Activated CD8-positive, alpha-beta memory T cell treated with anti-CD3 and anti-CD28 coated beads, Interleukin-2, amount 10 ng/mL, durations not matched to agents 7 days and 5 days (primary cell): Measurements from ENCODE around the gene CLDN4. TPM values are rescaled to one million over a fixed set of nuclear protein-coding genes. Genes with fewer than 3 reads are reported as not detected.
"Not testable (repeated sequence)": the region's sequence is repeated elsewhere in the genome, so short reads cannot be mapped to it uniquely, and the experiment has no call there.

ENCODE experiments used
- ATAC-seq: fragments of 150-1000 bp; cut with Tn5 transposase; one replicate; pipeline ENCODE4 v1.10.0; 2021; ENCODE audit warnings: moderate library complexity
- CTCF ChIA-PET: fragments of 350-600 bp; sonication (Branson Sonifier 250); formaldehyde crosslinking; loops from one replicate; lab custom pipeline; 2021; ENCODE audit warnings: antibody characterized with exemption; lab: Charles Lee
- DNase-seq: peaks from one replicate; pipeline ENCODE4 v3.0.0-alpha.2; 2020
- H3K27ac Mint-ChIP-seq: one replicate; pipeline ENCODE4 v1.8.0; 2021; ENCODE audit warnings: mild to moderate bottlenecking, mixed read lengths
- H3K27me3 Mint-ChIP-seq: one replicate; pipeline ENCODE4 v1.8.0; 2021; ENCODE audit warnings: mixed read lengths
- H3K36me3 Mint-ChIP-seq: one replicate; pipeline ENCODE4 v1.8.0; 2021; ENCODE audit warnings: mild to moderate bottlenecking, mixed read lengths
- H3K4me1 Mint-ChIP-seq: one replicate; pipeline ENCODE4 v1.8.0; 2021; ENCODE audit warnings: mixed read lengths
- H3K4me3 Mint-ChIP-seq: one replicate; pipeline ENCODE4 v1.8.0; 2021; ENCODE audit warnings: mild to moderate bottlenecking, moderate library complexity, mixed read lengths
- H3K9me3 Mint-ChIP-seq: one replicate; pipeline ENCODE4 v1.8.0; 2022; ENCODE audit warnings: low read depth, mixed read lengths
- total RNA-seq, 2 experiments: library from RNA; stranded (reverse); gene quantifications; one replicate each; pipeline ENCODE4 v1.2.3, GENCODE V29; 2021

Gene CLDN4, protein sequence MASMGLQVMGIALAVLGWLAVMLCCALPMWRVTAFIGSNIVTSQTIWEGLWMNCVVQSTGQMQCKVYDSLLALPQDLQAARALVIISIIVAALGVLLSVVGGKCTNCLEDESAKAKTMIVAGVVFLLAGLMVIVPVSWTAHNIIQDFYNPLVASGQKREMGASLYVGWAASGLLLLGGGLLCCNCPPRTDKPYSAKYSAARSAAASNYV
- total RNA-seq = under 1 TPM; 0.09 to 0.12 TPM

DNA sequence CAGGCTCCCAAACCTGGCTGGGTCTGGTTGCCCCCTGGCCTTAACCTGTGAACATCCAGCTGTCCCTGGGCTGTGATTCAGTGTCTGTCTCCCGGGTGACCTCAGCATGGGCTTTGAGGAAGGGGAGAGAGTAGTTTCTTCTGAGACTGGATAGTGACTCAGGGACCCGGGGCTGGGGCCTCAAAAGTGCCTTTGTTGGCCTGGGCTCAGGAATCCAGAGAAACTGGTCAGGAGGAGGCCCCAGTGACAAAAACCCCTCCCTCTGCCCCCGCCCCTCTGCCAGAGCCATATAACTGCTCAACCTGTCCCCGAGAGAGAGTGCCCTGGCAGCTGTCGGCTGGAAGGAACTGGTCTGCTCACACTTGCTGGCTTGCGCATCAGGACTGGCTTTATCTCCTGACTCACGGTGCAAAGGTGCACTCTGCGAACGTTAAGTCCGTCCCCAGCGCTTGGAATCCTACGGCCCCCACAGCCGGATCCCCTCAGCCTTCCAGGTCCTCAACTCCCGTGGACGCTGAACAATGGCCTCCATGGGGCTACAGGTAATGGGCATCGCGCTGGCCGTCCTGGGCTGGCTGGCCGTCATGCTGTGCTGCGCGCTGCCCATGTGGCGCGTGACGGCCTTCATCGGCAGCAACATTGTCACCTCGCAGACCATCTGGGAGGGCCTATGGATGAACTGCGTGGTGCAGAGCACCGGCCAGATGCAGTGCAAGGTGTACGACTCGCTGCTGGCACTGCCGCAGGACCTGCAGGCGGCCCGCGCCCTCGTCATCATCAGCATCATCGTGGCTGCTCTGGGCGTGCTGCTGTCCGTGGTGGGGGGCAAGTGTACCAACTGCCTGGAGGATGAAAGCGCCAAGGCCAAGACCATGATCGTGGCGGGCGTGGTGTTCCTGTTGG lies at the start of gene CLDN4:
Gene CLDN4, plus strand, starts transcription at position 316 of the 903 bp plus-strand sequence. Its CDS starts 206 bp downstream, at position 522.
- DNase-seq (no peak), ATAC-seq (no peak)
- no peak within 1 kb of the TSS for H3K27ac Mint-ChIP-seq
- H3K9me3 Mint-ChIP-seq = no peaks in the 10 kb centered on the region
- peaks cover 26% of the 10 kb centered on the region for H3K4me1 Mint-ChIP-seq
- peaks cover 19% of the 10 kb centered on the region for H3K27me3 Mint-ChIP-seq
- no peak within 1 kb of the TSS for H3K4me3 Mint-ChIP-seq
- no peaks in the 10 kb centered on the region for H3K36me3 Mint-ChIP-seq
- CTCF ChIA-PET = no interaction called here

DNA sequence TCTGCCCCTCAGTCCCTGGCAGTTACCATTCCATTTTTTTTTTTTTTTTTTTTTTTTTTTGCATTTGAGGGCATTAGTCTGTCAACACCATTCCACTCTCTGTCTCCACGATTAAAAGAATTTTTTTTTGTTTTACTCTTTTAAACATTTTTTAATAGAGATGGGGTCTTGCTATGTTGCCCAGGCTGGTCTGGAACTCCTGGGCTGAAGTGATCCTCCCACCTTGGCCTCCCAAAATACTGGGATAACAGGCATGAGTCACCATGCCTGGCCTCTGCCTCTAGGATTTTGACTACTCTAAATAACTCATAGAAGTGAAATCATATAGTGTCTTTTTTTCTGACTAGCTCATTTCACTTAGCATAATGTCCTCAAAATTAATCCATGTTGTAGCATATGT lies 44.2 kb upstream of the CLDN4 start:
- Mint-ChIP-seq H3K27ac (no peak overlapping the region), H3K4me3 (no peak overlapping the region), H3K27me3 (no peaks in the 10 kb centered on the region), H3K4me1 (no peaks in the 10 kb centered on the region), H3K36me3 (no peaks in the 10 kb centered on the region), H3K9me3 (peaks cover 4% of the 10 kb centered on the region)
- CTCF ChIA-PET = no interaction called here
- DNase-seq (no peak), ATAC-seq (no peak)

DNA sequence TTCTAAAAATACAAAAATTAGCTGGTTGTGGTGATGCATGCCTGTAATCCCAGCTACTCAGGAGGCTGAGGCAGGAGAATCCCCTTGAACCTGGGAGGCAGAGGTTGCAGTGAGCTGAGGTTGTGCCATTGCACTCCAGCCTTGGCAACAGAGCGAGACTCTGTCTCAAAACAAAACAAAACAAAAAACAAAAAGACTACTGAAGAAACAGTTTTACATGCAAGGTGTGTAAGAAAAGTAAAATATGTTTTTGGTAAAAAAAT lies 43.1 kb upstream of the CLDN4 start:
- H3K4me1 Mint-ChIP-seq, H3K36me3 Mint-ChIP-seq, H3K27me3 Mint-ChIP-seq, ATAC-seq, H3K27ac Mint-ChIP-seq, H3K9me3 Mint-ChIP-seq, DNase-seq, H3K4me3 Mint-ChIP-seq, CTCF ChIA-PET: not testable (repeated sequence)

DNA sequence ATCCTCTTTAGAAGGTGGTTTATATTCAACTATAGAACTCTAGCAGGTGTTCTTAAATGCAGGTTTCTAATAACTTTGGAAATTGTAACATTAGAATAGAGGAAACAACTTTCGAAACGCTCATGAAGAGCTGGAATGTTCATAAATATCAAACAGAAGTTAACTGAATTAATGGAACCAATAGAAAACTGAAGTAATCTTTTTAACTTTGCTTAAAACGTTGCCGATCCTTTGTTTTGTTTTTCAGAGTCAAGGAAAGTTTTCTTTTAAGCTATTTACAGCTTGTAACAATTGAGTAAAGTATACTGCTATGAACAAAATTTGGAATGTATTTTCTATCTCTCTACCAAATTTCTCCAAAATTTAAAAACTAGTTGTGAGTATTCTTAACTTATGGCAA lies 41.7 kb upstream of the CLDN4 start:
- no peaks in the 10 kb centered on the region for H3K27me3 Mint-ChIP-seq
- no peaks in the 10 kb centered on the region for H3K4me1 Mint-ChIP-seq
- ATAC-seq (no peak), DNase-seq (no peak)
- peaks cover 4% of the 10 kb centered on the region for H3K9me3 Mint-ChIP-seq
- H3K4me3 Mint-ChIP-seq = no peak overlapping the region
- H3K27ac Mint-ChIP-seq = no peak overlapping the region
- CTCF ChIA-PET = no interaction called here
- no peaks in the 10 kb centered on the region for H3K36me3 Mint-ChIP-seq

DNA sequence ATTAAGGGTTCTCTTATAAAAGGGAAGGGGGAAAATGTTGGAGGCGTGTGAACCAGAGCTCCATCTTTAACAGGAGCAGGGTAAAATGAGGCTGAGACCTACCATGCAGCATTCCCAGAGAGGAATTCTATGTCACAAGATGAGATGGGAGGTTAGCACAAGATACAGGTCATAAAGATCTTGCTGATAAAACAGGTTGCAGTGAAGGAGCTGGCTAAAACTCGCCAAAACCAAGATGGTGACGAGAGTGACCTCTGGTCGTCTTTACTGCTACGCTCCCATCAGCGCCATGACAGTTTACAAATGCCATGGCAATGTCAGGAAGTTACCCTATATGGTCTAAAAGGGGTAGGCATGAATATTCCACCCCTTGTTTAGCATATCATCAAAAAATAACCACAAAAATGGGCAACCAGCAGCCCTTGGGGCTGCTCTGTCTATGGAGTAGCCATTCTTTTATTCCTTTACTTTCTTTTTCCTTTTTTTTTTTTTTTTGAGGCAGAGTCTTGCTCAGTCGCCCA lies 39.6 kb upstream of the CLDN4 start:
- H3K27me3 Mint-ChIP-seq, H3K27ac Mint-ChIP-seq, ATAC-seq, H3K36me3 Mint-ChIP-seq, H3K4me3 Mint-ChIP-seq, DNase-seq, H3K4me1 Mint-ChIP-seq, H3K9me3 Mint-ChIP-seq, CTCF ChIA-PET: not testable (repeated sequence)

DNA sequence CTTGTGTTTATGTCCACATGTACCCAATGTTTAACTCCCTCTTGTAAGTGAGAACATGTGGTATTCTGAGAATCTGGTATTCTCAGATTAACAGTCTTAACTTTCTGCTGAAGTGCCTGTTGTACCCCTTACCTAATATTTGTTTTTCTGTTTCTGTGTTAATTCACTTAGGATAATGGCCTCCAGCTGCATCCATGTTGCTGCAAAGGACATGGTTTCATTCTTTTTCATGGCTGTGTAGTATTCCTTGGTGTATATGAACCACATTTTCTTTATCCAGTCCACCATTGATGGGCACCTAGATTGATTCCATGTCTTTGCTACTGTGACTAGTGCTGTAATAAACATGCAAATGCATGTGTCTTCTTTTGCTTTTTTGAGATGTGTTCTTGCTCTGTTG lies 35.6 kb upstream of the CLDN4 start:
- not testable (repeated sequence) for H3K27me3 Mint-ChIP-seq, ATAC-seq, DNase-seq, H3K36me3 Mint-ChIP-seq, H3K9me3 Mint-ChIP-seq, H3K27ac Mint-ChIP-seq, H3K4me1 Mint-ChIP-seq, H3K4me3 Mint-ChIP-seq
- CTCF ChIA-PET = interaction anchor here (1.2 kb wide), 1 partner anchor 17 kb away, joined by 4 read pairs; no protein-coding TSS in a partner anchor

DNA sequence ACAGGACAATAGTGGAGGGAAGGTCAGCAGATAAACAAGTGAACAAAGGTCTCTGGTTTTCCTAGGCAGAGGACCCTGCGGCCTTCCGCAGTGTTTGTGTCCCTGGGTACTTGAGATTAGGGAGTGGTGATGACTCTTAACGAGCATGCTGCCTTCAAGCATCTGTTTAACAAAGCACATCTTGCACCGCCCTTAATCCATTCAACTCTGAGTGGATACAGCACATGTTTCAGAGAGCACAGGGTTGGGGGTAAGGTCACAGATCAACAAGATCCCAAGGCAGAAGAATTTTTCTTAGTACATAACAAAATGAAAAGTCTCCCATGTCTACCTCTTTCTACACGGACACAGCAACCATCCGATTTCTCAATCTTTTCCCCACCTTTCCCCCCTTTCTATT lies 34.1 kb upstream of the CLDN4 start:
- H3K9me3 Mint-ChIP-seq, ATAC-seq, H3K4me1 Mint-ChIP-seq, H3K27me3 Mint-ChIP-seq, H3K4me3 Mint-ChIP-seq, H3K27ac Mint-ChIP-seq, H3K36me3 Mint-ChIP-seq, CTCF ChIA-PET, DNase-seq: not testable (repeated sequence)

DNA sequence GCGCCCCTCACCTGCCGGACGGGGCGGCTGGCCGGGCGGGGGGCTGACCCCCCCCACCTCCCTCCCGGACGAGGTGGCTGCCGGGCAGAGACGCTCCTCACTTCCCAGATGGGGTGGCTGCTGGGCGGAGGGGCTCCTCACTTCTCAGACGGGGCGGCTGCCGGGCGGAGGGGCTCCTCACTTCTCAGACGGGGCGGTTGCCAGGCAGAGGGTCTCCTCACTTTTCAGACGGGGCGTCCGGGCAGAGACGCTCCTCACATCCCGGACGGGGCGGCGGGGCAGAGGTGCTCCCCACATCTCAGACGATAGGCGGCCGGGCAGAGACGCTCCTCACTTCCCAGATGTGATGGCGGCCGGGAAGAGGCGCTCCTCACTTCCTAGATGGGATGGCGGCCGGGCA lies 33.6 kb upstream of the CLDN4 start:
- DNase-seq, H3K27ac Mint-ChIP-seq, H3K4me3 Mint-ChIP-seq, H3K36me3 Mint-ChIP-seq, CTCF ChIA-PET, H3K27me3 Mint-ChIP-seq, H3K9me3 Mint-ChIP-seq, H3K4me1 Mint-ChIP-seq, ATAC-seq: not testable (repeated sequence)

DNA sequence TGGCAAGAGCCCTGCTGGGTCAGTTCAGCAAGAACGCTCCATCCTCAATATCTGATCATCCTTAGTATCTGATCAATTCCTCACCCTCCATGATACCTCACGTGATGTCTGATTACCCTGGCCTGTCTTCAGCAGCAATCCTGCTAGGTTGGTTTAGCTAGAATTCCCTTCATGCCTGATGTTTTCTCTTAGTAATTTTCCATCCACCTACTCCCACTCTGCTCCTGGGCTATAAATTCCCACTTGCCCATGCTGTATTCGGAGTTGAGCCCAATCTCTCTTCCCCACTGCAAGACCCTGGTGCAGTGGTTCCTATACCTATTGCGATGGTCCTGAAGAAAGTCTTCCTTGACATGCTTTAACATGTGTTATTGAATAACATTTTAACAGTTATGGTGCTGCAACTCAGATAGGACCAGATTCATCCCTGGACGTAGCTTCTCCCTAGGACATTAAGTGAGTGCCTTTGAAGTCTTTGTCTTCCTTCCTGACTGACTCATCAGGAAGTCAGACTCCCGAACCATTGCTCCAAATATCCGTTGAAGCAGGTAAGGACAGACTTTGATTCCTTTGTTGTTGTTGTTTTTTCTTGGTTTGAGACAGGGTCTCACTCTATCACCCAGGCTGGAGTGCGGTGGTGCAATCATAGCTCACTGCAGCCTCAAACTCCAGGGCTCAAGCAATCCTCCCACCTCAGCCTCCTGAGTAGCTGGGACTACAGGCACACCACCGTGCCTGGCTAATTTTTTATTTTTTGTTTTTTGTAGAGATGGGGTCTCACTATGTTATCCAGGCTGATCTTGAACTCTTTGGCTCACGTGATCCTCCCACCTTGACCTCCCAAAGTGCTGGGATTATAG lies 31.3 kb upstream of the CLDN4 start:
- ATAC-seq = no peak
- Mint-ChIP-seq H3K27me3 (peaks cover 9% of the 10 kb centered on the region), H3K4me3 (no peak overlapping the region), H3K36me3 (no peaks in the 10 kb centered on the region), H3K4me1 (no peaks in the 10 kb centered on the region), H3K27ac (no peak overlapping the region), H3K9me3 (no peaks in the 10 kb centered on the region)
- CTCF ChIA-PET = no interaction called here
- no peak for DNase-seq

DNA sequence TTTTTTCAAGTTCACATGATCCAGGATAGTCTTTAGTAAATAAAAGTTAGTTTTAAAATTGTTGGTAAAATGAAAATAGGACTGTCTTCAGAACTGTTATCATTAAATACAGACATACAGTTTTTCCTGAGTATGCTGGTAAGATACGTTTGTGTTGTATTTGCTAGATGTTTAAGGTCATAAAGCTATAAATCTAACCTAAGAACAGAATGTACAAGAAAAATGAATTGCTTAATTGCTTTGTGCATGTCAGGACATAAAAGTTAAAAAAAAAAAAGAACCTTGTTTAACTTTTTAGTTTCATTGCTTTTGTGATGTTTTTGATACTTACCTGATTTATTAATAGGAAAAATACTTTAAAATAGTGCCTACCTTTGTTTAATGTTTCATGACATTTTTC lies 29.2 kb upstream of the CLDN4 start:
- Mint-ChIP-seq H3K36me3 (no peaks in the 10 kb centered on the region), H3K9me3 (no peaks in the 10 kb centered on the region), H3K4me3 (no peak overlapping the region), H3K4me1 (no peaks in the 10 kb centered on the region), H3K27ac (no peak overlapping the region), H3K27me3 (peaks cover 9% of the 10 kb centered on the region)
- CTCF ChIA-PET = interaction anchor here (1.1 kb wide), 1 partner anchor 9 kb away, joined by 3 read pairs; no protein-coding TSS in a partner anchor
- DNase-seq (no peak), ATAC-seq (no peak)

DNA sequence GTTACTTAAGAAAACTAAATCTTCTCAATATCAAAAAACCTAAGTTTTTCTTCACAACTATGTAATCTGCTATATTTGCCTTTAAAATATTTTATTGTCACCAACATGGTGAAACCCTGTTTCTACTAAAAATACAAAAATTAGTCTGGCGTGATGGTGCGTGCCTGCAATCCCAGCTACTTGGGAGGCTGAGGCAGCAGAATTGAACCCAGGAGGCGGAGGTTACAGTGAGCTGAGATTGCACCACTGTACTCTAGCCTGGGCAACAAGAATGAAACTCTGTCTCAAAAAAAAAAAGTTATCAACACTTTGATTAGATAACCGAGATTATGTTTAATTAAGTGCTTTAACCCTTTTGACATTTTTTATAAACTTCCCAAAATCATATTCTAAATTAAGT lies 28.3 kb upstream of the CLDN4 start:
- no peak for ATAC-seq
- no peak overlapping the region for H3K4me3 Mint-ChIP-seq
- no peaks in the 10 kb centered on the region for H3K36me3 Mint-ChIP-seq
- H3K4me1 Mint-ChIP-seq = no peaks in the 10 kb centered on the region
- H3K27me3 Mint-ChIP-seq = peaks cover 9% of the 10 kb centered on the region
- CTCF ChIA-PET = no interaction called here
- no peak for DNase-seq
- H3K27ac Mint-ChIP-seq = no peak overlapping the region
- H3K9me3 Mint-ChIP-seq = no peaks in the 10 kb centered on the region

DNA sequence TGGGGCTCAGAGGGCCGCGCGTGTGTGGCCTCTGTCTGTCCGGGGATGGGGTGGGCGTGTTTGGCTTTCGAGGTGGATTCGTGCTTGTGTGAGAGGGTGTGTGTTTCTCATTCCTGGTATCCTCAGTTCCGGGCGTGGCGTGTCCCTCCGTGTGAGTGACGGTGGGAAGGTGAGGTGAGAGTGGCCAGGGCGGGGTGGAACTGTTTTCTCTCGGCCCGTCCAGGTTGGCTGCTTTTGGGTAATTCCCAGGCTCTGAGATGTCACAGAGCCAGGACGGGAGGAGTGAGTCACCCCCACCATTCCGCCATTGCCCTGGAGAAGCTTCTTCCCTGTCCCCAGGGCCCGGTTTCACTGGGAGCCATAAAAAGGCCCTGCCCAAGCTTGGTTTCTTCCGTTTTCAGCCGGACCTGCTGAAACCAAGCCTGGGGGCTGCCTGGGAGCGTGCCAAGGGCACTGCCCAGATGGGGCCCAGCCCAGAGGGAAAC lies 21.3 kb upstream of the CLDN4 start:
- peaks cover 6% of the 10 kb centered on the region for H3K27me3 Mint-ChIP-seq
- ATAC-seq (no peak), DNase-seq (no peak)
- H3K4me3 Mint-ChIP-seq = no peak overlapping the region
- no peaks in the 10 kb centered on the region for H3K4me1 Mint-ChIP-seq
- peaks cover 2% of the 10 kb centered on the region for H3K9me3 Mint-ChIP-seq
- no peaks in the 10 kb centered on the region for H3K36me3 Mint-ChIP-seq
- H3K27ac Mint-ChIP-seq = no peak overlapping the region
- CTCF ChIA-PET = interaction anchor here (0.8 to 1.3 kb wide), 3 partner anchors 45 to 237 kb away, joined by 3 to 4 read pairs (median 3); no protein-coding TSS in a partner anchor

DNA sequence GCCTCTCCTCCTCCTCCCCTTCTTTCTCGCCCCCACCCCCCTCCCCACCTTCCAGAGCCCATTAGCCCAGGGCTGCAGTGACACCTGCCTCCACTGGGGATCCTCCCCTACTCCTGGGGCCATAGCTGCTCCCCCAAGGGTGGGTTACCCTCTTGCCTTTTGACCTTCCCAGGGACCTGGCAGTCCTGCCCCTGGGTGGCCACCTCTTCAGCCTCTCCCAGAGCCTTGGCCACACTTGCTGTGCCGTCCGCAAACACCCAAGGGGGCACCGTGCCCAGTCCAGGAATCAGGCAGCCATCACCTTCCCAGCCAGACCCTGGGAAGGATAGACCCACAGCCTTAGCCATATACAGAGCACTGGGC lies 19.8 kb upstream of the CLDN4 start:
- H3K27me3 Mint-ChIP-seq = peaks cover 4% of the 10 kb centered on the region
- peaks cover 2% of the 10 kb centered on the region for H3K9me3 Mint-ChIP-seq
- no peaks in the 10 kb centered on the region for H3K36me3 Mint-ChIP-seq
- CTCF ChIA-PET = interaction anchor here (0.6 to 2.6 kb wide), 6 partner anchors 10 to 47 kb away, joined by 3 to 21 read pairs (median 3); no protein-coding TSS in a partner anchor
- no peak overlapping the region for H3K27ac Mint-ChIP-seq
- DNase-seq (no peak), ATAC-seq (no peak)
- no peaks in the 10 kb centered on the region for H3K4me1 Mint-ChIP-seq
- no peak overlapping the region for H3K4me3 Mint-ChIP-seq
